ENCODE data around the gene STEAP2.
A peak's percentile ranks its signal among the peaks of the same experiment; 100 is the strongest.

STEAP2 gene

GRCh38 chr7:90236721-90237289, 25.3 kb downstream of the STEAP2 start:
- H3K79me2 ChIP-seq (ENCODE audit: low read length) = no peaks in the 10 kb centered on the region
- H3K4me2 ChIP-seq (ENCODE audit: low read length) = no peak overlapping the region
- TF ChIP-seq EZH2phosphoT487 (IDR thresholded peaks at IDR 0.05; ENCODE audit: low read depth) (no peak), CTCF (IDR thresholded peaks at IDR 0.05; ENCODE audit: low read depth, low read length) (no peak)
- no peak overlapping the region for H2AFZ ChIP-seq (ENCODE audit: low read depth, low read length)
- H3K4me3 ChIP-seq (ENCODE audit: low read length) = no peak overlapping the region
- no peaks in the 10 kb centered on the region for H3K9me3 ChIP-seq (ENCODE audit: insufficient read depth, low read length)
- no peaks in the 10 kb centered on the region for H3K27me3 ChIP-seq (ENCODE audit: low read depth, low read length)
- peaks cover 9% of the 10 kb centered on the region for H3K36me3 ChIP-seq (replicated peaks; ENCODE audit: low read depth, low read length)
- no peak overlapping the region for H3K27ac ChIP-seq (ENCODE audit: low read length)
- H4K20me1 ChIP-seq (ENCODE audit: insufficient read depth, low read length) = no peaks in the 10 kb centered on the region
- H3K4me1 ChIP-seq (ENCODE audit: low read length) = peaks cover 40% of the 10 kb centered on the region
- no peak overlapping the region for H3K9ac ChIP-seq (ENCODE audit: low read length)

DNA sequence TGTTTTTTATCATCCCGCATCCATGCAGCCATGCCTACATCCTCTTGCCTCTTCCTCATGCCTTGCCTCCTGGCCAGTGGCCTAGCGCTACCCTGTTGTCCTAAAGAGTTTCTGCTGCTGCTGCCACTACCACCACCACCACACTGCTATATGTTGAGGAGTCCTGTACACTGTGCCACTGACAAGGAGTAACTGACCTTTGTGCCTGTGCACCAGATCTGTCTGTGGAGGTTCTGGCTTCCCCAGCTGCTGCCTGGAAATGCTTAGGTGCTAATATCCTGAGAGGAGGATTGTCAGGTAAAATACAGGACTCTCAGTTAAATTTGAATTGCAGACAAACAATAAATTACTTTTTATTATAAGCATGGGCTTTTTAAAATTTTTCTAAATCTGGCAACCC, 26.5 kb downstream of the STEAP2 start:
- no peaks in the 10 kb centered on the region for H3K79me2 ChIP-seq (ENCODE audit: low read length)
- H2AFZ ChIP-seq (ENCODE audit: low read depth, low read length) = no peak overlapping the region
- H3K27ac ChIP-seq (ENCODE audit: low read length) = peak overlapping the region; percentile 65
- H3K4me1 ChIP-seq (ENCODE audit: low read length) = peaks cover 50% of the 10 kb centered on the region
- H3K4me3 ChIP-seq (ENCODE audit: low read length) = no peak overlapping the region; the same call in 1 of the 2 replicates
- no peaks in the 10 kb centered on the region for H3K27me3 ChIP-seq (ENCODE audit: low read depth, low read length)
- peak overlapping the region; percentile 2; the same call in 1 of the 2 replicates for H3K9ac ChIP-seq (ENCODE audit: low read length)
- H3K9me3 ChIP-seq (ENCODE audit: insufficient read depth, low read length) = no peaks in the 10 kb centered on the region
- peaks cover 11% of the 10 kb centered on the region for H3K36me3 ChIP-seq (replicated peaks; ENCODE audit: low read depth, low read length)
- H4K20me1 ChIP-seq (ENCODE audit: insufficient read depth, low read length) = no peaks in the 10 kb centered on the region
- no peak for TF ChIP-seq EZH2phosphoT487 (IDR thresholded peaks at IDR 0.05; ENCODE audit: low read depth)
- no peak for TF ChIP-seq CTCF (IDR thresholded peaks at IDR 0.05; ENCODE audit: low read depth, low read length)
- peak overlapping the region; percentile 65 for H3K4me2 ChIP-seq (ENCODE audit: low read length)

- no peak overlapping the region; the same call in 1 of the 2 replicates for H3K4me3 ChIP-seq (ENCODE audit: low read length)
- TF ChIP-seq CTCF (IDR thresholded peaks at IDR 0.05; ENCODE audit: low read depth, low read length) = no peak
- TF ChIP-seq EZH2phosphoT487 (IDR thresholded peaks at IDR 0.05; ENCODE audit: low read depth) = no peak
- H3K27me3 ChIP-seq (ENCODE audit: low read depth, low read length) = no peaks in the 10 kb centered on the region
- peaks cover 56% of the 10 kb centered on the region for H3K4me1 ChIP-seq (ENCODE audit: low read length)
- H3K4me2 ChIP-seq (ENCODE audit: low read length) = peak overlapping the region; percentile 65
- H3K9me3 ChIP-seq (ENCODE audit: insufficient read depth, low read length) = no peaks in the 10 kb centered on the region
- no peak overlapping the region for H2AFZ ChIP-seq (ENCODE audit: low read depth, low read length)
- H3K27ac ChIP-seq (ENCODE audit: low read length) = peak overlapping the region; percentile 65
- 0 out of 2 replicates have a peak overlapping the region, but pooled peaks have one; percentile 2 for H3K9ac ChIP-seq (ENCODE audit: low read length)
- H4K20me1 ChIP-seq (ENCODE audit: insufficient read depth, low read length) = no peaks in the 10 kb centered on the region
- no peaks in the 10 kb centered on the region for H3K79me2 ChIP-seq (ENCODE audit: low read length)
- H3K36me3 ChIP-seq (replicated peaks; ENCODE audit: low read depth, low read length) = peaks cover 11% of the 10 kb centered on the region
Observed at GRCh38 chr7:90238583-90238982, 27.0 kb downstream of the STEAP2 start.

DNA sequence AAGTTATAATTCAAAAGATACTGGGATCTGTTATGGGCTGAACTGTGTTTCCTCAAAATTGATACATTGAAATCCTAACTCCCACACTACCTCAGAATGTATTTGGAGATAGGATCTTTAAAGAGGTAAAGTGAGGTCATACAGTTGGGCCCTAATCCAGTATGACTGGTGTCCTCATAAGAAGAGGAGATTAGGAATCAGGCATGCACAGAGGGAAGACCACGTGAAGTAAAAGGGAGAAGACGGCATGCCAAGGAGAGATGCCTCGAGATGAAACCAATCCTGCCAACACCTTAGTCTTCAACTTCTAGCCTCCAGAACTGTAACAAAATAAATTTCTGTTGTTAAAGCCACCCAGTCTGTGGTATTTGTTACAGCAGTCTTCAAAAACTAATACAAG, 27.5 kb downstream of the STEAP2 start:
- Histone ChIP-seq H2AFZ (ENCODE audit: low read depth, low read length) (0 out of 2 replicates have a peak overlapping the region, but pooled peaks have one; percentile 49), H3K79me2 (ENCODE audit: low read length) (no peaks in the 10 kb centered on the region), H4K20me1 (ENCODE audit: insufficient read depth, low read length) (no peaks in the 10 kb centered on the region), H3K4me2 (ENCODE audit: low read length) (peak overlapping the region; percentile 65), H3K4me1 (ENCODE audit: low read length) (peaks cover 61% of the 10 kb centered on the region), H3K36me3 (replicated peaks; ENCODE audit: low read depth, low read length) (peaks cover 11% of the 10 kb centered on the region), H3K4me3 (ENCODE audit: low read length) (no peak overlapping the region), H3K27ac (ENCODE audit: low read length) (peak overlapping the region; percentile 65), H3K9me3 (ENCODE audit: insufficient read depth, low read length) (no peaks in the 10 kb centered on the region), H3K9ac (ENCODE audit: low read length) (no peak overlapping the region), H3K27me3 (ENCODE audit: low read depth, low read length) (no peaks in the 10 kb centered on the region)
- no peak for TF ChIP-seq EZH2phosphoT487 (IDR thresholded peaks at IDR 0.05; ENCODE audit: low read depth)
- no peak for TF ChIP-seq CTCF (IDR thresholded peaks at IDR 0.05; ENCODE audit: low read depth, low read length)

Data from OCI-LY3 (cell line).